ENCODE data around the gene PLEKHM3. TPM values are rescaled to one million over a fixed set of nuclear protein-coding genes. Genes with fewer than 3 reads are reported as not detected.

The PLEKHM3 gene
- total and polyA plus RNA-seq, 2 of the 13 experiments (the other 11 are each of a cell fraction or from before 2014, with no cell fraction given), result 4.5 to 4.7 TPM

DNA sequence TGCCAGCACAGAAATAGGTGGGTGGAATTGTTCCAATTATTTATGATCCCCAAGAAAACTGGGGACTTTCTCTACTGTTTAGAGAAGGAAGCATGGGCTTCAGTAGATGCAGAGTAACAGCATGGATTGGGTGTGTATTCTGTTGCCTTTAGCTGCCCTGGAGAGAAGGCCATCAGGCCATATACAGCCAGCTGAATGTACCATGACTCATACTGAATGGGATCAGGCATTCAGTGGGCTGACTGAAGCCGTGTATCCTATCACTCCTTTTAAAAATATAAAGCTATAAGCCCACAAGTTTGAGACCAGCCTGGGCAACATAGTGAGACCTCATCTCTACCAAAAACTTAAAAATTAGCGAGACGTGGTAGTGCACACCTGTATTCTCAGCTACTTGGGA lies 16.7 kb upstream of the PLEKHM3 start:
- Histone ChIP-seq H3K79me2 (ENCODE audit: insufficient read depth, low read length) (no peaks in the 10 kb centered on the region), H3K4me1 (ENCODE audit: insufficient read depth, low read length) (peaks cover 47% of the 10 kb centered on the region), H3K9ac (ENCODE audit: insufficient read depth, low read depth, low read length) (no peak overlapping the region), H4K20me1 (ENCODE audit: insufficient read depth, low read length) (no peaks in the 10 kb centered on the region), H3K9me3 (ENCODE audit: low read length) (no peaks in the 10 kb centered on the region), H3K36me3 (replicated peaks in 1 of 2; ENCODE audit: control insufficient read depth in 1 of 2, insufficient read depth in 2 of 2, low read length in 2 of 2) (no peaks in the 10 kb centered on the region), H3K4me3 (replicated peaks in 1 of 3; ENCODE audit: insufficient read depth in 1 of 3, low read depth in 2 of 3, low read length in 3 of 3) (no peak overlapping the region), H3K4me2 (ENCODE audit: low read depth, low read length) (no peak overlapping the region), H3K27me3 (ENCODE audit: control insufficient read depth in 1 of 2, insufficient read depth in 2 of 2, low read length in 2 of 2) (peaks cover 0 to 8% of the 10 kb centered on the region in 2 experiments; a peak in 1 of 5 replicates), H2AFZ (ENCODE audit: low read length) (no peak overlapping the region), H3K27ac (ENCODE audit: extremely low read length, insufficient read depth, low read length) (no peak overlapping the region)
- intact Hi-C loops (cut with micrococcal nuclease; ENCODE audit: unreplicated experiment) (no loop called here), in situ Hi-C loops (cut with HindIII; ENCODE audit: extremely low pct_ligation_motif_present, low pct_unique_long_range_greater_than_20kb) (no loop called here)
- peak; percentile 30; the same call in 1 of the 2 replicates for TF ChIP-seq TFAP4 (IDR thresholded peaks at IDR 0.05; ENCODE audit: borderline replicate concordance, low read depth)
- no peak for TF ChIP-seq FOXK2 (IDR thresholded peaks at IDR 0.05)
- TF ChIP-seq FOSL2 (CRISPR knock-in tag; IDR thresholded peaks at IDR 0.05), result peak; percentile 77
- peak; percentile 89; the same call in 1 of the 2 replicates for TF ChIP-seq ZNF770 (CRISPR knock-in tag; IDR thresholded peaks at IDR 0.05)
- no TSS peak for BruUV-seq (replicated peaks)
- CTCF ChIA-PET (ENCODE audit: low intra/inter-chr PET ratio, low total read pairs), result no interaction called here
- ATAC-seq, result peak; percentile 74
- POLR2A ChIA-PET, result no interaction called here
- WGBS (ENCODE audit: low lambda C conversion rate), result 29% methylated on average over 3 of the region's 3 CpGs
- peak; percentile 31 for DNase-seq (ENCODE audit: low spot score)
- FAIRE-seq, result no peak

Measured in HepG2 (cell line).